HG03378 (cell line): ENCODE results near the gene ADCY5.

Source experiments
- ATAC-seq: cut with Tn5 transposase; IDR thresholded peaks from one replicate; pipeline ENCODE4 v1.9.1; 2021; ENCODE audit warnings: mild to moderate bottlenecking, moderate library complexity; ENCODE audit not compliant: unreplicated experiment

The ADCY5 gene

DNA sequence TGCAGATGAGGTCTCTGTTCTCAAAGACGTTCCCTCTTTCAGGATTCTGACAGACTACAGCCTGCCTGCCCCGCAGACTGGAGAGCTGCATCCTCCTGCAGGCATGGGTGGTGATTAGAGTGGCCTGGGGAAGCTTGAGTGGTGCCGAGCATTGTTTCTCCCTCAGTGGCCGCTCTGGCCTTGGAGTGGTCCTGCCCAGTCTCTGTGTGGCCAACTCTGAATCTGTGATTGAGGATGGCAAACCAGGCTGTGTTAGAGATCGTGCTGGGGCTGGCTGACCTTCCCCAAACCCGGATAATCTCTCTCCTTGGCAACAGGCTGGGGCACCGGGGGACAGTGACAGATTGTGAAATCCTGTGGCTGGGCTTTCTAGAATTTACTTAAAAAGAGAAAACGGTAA, 11.0 kb upstream of the ADCY5 start:
- ATAC-seq = no peak

DNA sequence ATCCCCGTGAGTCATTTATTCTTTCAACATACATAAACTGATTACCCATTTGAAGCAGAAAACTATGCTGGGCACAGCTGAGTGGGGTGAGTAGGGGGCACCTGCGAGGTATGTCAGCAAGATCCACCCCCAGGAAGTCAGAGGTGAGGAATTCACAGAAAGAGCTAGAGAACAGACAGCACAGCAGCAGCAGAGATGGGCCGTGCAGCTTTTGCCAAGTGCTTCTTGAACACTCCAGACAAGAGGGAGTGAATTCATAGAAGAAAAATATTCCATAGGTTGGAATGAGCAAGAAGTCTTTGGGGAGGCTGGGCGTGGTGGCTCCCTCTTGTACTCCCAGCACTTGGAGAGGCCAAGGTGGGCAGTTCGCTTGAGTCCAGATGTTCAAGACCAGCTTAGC, 9.4 kb upstream of the ADCY5 start:
- ATAC-seq = no peak

DNA sequence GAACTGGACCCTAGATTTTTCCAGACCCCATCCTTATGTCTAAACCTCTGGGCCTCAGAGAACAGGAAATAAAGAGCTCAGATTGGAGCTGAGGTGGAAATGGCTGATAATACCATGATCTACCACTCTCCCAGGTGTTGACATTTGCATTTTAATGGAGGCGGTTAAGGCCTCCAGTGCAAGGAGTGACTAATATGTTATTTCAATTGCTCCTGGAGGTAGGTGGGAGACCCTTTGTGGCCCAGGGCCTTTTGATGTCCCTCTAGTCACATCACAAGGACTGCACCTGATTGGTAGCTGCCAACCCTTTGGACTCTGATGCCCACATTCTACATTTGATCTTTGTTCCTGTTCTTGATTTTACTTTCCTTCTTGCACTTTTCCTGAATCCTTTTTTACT, 9.0 kb upstream of the ADCY5 start:
- ATAC-seq = no peak

DNA sequence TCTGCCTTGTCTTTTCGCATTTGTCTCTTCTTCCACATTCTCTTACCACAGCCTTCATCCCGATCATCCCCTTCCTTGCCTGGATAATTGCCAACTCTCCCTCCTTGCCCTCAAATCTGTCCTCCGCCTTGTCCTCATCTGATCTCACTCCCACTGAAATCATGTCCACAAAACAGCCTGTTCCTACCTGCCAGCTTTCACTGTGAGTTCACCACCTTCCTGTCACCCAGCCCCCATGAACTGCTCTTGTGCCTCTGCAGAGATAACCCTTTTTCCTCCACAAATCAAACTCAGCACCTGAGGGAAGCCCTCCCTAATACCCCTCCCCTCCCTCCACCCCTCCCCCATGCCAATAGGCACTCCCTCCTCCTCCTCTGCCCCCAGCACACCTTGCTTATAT, 4.8 kb upstream of the ADCY5 start:
- ATAC-seq = no peak

DNA sequence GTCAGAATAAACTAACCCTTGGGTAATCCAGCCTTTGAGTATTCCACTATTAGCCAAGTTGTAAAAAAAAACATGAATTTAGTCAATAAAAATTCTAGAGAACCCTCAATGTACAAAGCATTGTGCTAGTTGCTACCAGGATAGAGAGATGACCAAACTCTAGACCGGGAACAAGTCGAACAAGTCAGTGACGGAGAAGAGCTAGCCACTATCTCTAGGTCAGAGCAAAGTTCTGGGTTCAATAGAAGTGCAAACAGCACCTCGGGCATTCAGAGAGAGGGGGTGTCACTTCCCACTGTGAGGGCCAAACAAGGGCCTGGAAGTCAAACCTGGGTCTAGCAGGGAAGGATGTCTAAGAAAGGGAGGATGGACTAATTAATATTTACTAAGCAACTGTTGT, 2.3 kb upstream of the ADCY5 start:
- no peak for ATAC-seq

DNA sequence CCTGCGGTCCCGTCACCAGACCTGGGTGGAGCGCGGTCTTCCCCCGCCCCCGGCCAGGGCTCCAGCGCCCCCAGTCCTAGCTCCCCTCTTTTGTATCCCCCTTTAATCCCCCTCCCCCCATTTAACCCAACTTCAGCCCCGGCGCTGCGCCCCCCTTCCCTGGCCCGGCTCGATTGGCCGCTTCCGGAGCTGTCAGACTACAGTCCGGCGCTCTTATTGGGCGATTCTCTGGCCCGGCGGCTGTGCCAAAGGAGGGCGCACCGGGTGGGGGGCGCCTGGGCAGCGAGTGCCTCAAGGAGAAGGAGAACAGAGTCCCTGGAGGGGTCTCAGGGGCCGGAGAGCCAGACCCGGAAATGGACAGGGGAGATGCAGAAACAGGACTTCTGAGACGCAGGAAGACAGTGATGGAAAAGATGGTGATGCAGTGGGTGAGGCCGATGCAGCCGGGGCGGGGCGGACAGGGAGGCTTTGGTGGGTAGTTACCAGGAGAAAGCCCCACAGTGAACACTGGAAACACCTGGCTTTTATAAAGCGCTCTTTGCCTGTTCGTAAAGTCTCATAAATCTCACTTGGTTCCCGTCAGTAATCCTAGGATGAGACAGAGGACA, 1.2 kb upstream of the ADCY5 start:
- ATAC-seq = no peak

DNA sequence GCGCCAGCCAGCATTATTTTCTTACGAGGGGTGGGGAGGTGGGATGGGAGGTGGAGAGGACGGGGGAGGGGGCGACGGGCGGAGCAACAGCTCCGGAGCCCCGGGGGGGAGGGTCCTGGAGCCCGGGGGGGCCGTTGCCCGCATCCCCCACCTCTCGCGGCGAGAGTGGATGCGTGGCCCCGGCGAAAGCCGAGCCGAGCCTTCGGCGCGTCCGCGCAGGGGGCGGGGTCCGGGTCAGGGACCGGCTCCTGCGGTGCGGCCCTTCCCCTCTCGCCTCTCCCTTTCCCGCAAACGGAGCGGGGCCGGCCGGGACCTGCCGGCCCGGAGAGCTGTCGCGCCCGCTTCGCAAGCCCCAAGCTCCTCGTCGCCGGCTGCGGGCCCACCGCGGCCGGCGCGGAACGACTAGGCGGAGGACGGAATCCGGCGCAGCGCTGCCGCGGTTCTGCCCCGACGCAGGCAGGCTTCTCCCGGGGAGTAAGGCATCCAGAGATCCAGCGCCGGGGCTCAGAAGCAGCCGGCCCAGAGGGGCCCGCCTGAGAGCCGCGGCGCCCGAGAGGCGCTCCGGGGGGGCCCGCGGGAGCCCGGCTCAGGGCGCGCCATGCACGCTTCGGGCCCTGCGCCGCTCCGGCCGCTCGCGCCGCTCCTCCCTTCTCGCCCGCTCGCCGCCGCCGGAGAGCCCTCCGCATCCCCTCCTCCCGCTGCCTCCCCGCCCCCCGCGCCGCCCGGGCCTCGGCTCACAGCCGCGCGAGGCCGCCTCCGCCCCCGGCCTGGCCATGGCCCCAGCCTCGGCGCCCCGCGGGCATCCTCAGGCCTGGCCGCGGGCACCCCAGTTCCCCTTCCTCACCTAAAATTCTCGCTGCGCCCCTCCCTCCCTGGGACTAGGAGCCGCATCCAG, 459 bp upstream of the ADCY5 start:
- ATAC-seq = no peak

DNA sequence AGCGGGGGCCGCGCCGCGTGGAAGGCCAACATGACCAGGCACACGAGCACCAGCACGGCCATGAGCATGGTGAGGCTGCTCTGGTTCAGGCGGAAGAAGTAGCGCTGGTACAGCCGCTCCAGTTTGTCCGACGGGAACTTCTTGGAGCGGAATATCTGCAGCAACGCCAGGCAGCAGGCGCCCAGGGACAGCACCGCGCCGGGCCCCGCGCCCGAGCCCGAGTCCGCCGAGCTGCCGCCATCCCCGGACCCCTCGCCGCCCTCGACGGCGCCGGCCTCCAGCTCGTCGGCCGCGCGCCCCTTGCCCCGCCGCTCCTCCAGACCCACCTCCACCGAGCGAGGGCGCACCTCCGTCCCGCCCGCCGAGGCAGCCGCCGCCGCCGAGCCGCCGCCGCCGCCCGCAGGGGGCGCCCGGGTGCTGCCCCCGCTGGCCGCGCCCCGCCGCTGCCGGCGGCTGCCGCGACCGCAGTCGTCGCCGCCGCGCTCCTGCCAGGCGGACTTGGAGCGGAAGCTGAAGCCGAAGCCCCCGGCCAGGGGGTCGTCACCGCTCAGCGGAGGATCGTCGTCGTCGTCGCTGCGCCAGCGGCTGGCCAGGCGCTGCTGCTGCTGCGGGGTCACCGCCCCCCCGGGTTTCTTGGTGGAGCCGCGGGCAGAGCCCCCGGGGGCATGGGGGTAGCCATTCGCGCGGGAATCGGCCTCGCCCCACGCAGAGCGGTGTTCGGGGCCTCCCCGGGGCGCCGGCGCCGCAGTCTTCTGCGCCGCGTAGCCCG, 957 bp downstream of the ADCY5 start:
- no peak for ATAC-seq

DNA sequence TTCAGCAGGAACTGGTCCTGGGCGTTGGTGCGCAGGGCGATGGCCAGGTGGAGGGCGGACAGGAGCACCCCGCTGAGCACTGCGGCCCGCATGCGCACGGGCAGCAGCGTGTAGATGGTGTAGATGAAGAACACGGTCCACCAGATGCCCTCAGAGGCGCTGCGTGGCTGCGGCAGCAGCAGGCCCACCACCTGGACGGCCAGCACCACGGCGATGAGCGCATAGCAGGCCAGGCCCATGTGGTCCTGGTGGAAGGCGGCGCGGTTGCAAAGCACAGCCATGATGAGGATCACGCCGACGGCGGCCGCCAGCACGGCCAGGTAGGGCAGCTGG, 1.5 kb downstream of the ADCY5 start:
- no peak for ATAC-seq

DNA sequence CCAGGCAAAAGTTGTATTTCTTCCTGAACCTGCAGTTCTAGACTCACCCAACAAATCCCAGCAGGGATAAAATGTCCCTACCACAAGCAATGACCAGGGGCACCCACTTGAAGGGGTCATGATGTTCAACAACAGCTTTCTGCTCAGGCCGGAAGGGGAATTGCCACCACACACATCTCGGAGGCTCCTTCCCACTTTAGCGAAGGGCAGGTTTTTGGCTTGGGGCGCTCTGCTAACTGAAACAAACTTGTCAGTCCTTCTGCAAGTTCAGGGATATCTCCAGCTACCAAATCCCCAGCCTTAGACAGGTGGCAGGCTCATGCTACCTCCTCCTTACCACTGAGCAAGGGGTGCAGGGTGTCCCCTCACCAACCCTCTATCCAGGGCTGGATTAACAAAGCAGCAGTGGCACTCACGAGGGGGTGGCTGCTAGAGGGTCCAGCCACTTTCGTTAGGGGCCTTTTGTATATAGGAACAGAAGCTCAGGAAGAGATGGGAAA, 2.2 kb downstream of the ADCY5 start:
- no peak for ATAC-seq

DNA sequence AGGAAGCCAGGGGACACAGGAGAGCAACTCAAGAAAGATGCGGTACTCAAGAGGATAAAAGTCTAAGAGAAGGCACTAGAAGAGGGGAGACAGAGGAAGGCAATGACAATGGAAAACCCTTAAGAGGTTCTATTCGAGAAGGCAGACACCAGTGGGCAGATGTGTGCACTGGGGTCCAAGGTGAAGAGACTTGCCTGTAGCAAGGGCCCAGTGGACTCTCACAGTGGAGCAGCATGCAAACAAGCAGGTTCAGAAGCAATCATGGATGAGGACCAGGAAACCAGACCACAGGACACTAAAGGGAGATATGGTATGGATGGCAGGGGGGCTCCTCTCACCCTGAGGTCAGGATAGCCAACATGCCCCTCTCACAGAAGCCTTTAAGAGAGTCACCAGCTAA, 2.7 kb downstream of the ADCY5 start:
- ATAC-seq = no peak

DNA sequence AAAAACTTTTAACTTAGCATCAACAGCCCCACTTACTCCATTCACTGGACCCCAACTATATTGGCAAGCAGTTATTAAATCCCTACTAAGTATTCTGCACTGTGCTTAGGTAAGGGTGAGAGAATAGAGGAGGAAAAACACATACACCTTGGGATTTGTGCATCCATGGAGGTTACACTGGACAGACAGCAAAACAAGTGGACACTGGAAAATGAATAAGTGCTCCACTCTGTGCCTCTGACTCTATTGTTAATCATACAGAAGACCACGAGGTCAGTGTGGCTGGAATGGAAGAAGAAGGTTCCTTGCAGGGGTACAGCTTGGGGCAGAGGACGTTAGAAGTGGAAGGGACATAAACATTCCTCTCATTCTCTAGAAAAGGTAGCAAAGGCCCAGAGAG, 3.2 kb downstream of the ADCY5 start:
- ATAC-seq = no peak

DNA sequence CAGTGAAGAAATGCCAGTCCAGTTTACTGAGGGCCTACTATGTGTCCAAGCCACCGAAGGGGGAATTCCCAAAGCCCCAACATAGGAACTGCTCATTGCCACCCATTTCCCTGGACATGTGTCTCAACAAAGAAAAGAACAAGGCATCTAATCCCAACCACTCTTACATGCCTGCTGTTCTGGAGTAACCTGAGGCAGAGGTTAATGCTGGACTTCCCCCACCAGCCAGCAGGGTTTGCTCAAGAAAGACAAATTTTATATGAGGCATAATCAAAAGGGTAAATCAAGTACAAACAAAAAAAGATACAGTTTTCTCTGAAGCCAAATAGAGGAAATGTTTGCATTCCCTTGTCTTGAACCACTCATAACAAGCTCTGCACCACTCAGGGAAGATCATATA, 4.1 kb downstream of the ADCY5 start:
- ATAC-seq = no peak

DNA sequence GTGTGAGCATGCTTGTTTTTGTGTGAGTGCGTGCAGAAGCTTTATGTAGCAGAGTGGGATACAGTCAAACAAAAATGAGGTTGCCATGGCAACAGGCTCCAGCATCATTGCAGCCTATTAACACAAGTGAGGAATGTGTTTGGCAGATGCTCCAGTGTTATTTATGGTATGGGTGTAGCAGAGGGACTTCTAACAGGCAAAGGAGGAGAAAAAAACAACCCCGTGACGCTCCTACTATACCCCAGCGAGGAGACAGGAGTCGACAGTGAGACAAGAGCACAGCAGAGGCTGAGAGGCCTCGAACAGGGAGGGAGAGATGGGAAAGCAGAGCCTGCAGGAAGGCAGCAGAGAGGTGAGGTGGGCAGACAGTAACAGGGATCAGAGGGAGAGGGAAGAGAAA, 4.9 kb downstream of the ADCY5 start:
- no peak for ATAC-seq

DNA sequence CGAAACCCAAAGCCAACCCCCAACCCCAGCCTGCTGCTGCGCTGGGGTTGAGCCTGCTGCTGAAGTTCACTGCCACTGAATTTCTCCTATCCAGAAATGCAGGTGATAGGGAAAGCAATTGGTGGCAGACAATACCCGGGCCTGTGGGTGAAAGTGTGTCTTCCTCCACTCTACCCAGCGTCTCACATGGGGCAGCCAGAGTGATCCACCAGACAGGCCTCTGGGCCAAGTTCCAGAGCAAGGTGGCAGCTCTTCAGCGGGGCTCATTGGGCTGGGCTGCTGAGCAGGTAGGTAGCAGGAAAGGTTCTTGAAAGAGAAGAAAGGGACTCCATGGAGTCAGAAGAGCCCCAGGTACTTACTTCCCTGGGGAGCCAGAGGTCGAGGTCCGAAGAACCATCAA, 6.0 kb downstream of the ADCY5 start:
- no peak for ATAC-seq

DNA sequence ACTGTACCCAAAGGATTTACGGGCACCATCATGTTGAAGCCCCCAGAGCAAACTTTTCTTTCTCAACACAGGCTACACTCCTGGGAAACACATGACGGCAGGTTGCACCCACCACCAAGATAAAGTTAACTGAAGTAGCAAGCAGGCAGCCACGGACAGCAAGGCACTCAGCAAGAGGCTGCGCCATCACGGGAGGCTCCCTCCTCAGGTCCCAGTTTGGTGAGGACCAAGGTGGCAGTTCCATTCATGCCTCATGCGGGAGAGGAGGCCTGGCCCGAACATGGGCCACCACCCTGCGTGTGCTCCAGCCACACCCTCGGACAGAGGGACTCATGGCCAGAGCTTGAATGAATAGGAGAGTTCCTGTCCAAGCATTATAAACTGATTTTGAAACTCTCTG, 6.8 kb downstream of the ADCY5 start:
- ATAC-seq = no peak

DNA sequence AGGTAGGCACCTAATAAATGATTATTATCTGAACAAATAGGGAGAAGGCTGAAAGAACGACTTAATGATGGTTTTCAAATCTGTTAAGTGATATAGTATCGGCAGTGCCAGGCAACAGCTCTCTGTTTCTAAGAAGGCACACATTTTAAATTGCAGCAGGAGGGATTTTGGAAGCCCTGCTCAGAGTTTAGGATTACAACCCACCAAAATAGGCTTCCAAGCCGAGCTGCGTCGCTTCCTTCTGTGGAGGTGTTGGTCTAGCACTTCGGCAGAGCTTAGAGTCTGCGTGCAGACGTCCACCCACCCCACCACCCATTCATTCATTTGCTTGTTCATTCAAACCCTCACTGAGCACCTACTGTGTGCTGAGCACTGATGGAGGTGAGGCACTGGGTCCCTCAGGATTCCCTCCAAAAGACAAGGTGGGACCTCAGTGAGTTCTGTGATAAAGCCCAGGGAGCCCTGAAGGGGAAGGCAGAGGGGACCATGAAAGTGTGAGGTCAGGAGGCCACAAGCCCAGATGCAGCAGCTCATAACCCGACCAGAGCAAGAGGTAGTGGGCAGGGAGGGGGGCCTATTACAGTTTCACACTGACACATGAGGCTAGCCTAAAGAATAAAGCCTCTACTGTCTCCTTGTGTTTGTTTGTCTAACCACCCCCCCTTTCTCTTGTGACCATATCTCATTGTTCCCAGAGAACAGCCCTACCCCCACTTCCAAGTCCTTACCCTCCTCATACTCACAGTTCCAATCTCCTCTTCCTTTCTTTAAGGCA, 8.9 kb downstream of the ADCY5 start:
- no peak for ATAC-seq

DNA sequence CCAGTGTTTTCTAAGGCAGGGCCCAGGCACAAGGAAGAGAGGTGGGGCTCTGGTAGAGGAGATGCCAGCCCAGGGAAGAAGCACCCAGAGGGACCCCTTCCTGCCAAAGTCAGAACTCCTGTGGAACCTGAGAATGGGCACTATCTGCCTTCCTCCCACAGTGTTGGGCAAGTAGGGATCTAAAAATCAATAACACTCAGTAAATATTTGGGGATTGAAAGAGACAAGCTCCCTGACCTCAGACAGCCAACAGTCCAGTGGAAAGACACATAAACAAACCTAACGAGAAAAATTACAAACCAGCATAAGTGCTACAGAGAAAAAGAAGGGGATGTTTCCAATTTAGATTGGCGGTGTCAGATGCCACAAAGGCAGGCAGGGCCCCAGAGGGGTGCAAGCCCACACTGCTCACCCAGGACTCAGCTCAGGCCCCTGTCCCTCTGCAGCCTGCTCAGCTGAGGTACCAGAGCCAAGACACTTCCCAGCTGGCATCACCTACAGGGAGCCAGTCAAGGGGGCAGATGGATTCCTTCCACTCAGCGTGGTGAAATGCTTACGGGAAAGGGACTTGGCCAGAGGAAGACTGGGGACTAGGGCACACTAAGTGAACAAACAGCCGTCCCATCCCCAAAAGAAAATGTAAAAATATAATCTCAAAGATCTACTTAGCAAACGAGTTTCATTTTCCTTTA, 15.9 kb downstream of the ADCY5 start:
- ATAC-seq = no peak

DNA sequence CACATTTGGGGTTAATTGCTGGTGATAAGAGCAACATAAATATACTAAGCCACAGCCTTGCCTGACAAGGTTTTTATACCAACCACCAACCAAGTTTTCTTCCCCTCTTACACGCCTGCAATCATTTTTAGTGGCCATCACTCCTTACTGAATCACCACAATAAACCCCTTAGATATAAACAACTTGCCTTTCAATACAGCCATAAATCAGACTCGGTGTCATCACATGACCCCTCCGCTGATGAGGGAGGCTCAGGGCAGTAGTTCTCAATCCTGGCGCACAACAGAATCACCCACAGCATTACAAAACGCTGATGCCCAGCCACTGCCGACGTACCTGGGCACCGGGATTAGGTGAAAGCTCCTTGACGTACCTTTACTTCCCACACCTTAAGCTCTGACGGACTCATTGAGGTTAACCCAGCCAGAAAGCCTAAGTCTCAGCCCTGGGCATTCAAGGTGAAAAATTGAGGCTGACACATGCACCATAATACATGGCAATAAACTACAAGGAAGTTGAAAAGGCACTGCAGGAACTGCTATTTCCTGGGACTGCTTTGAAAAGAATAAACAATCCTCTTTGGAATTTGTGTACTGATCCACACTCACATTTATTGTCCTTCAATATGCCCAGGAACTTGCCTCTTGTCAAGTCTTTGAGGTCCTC, 17.1 kb downstream of the ADCY5 start:
- no peak for ATAC-seq
